HG02763 (cell line): ENCODE results near the gene SUGP1.
"Not testable (repeated sequence)": the region's sequence is repeated elsewhere in the genome, so short reads cannot be mapped to it uniquely, and the experiment has no call there.

Experiments used
- ATAC-seq: cut with Tn5 transposase; IDR thresholded peaks from one replicate; pipeline ENCODE4 v1.9.1; 2021; ENCODE audit warnings: mild to moderate bottlenecking, moderate library complexity; ENCODE audit not compliant: unreplicated experiment

The SUGP1 gene

GRCh38 chr19:19268453-19269385, 51.6 kb downstream of the SUGP1 start:
- no peak for ATAC-seq

- no peak for ATAC-seq
Observed at GRCh38 chr19:19267305-19267704, 53.0 kb downstream of the SUGP1 start.

- ATAC-seq = no peak
Observed at GRCh38 chr19:19263886-19264487, 56.3 kb downstream of the SUGP1 start.

- no peak for ATAC-seq
Observed at GRCh38 chr19:19262190-19263057, 57.9 kb downstream of the SUGP1 start.

- ATAC-seq = no peak
Observed at GRCh38 chr19:19261350-19262189, 58.7 kb downstream of the SUGP1 start.

GRCh38 chr19:19260417-19261214, 59.7 kb downstream of the SUGP1 start:
- no peak for ATAC-seq

- ATAC-seq = no peak
Observed at GRCh38 chr19:19259741-19260140, 60.6 kb downstream of the SUGP1 start.

- ATAC-seq = no peak
Observed at GRCh38 chr19:19258589-19259338, 61.5 kb downstream of the SUGP1 start.

GRCh38 chr19:19257836-19258588, 62.3 kb downstream of the SUGP1 start:
- no peak for ATAC-seq

GRCh38 chr19:19257137-19257536, 63.2 kb downstream of the SUGP1 start:
- no peak for ATAC-seq

- ATAC-seq = no peak
Observed at GRCh38 chr19:19256072-19256969, 64.0 kb downstream of the SUGP1 start.

- not testable (repeated sequence) for ATAC-seq
Observed at GRCh38 chr19:19253409-19253808, 66.9 kb downstream of the SUGP1 start.

GRCh38 chr19:19250196-19250801, 70.0 kb downstream of the SUGP1 start:
- ATAC-seq = no peak

GRCh38 chr19:19240476-19240875, 79.8 kb downstream of the SUGP1 start:
- ATAC-seq = no peak

- no peak for ATAC-seq
Observed at GRCh38 chr19:19239675-19240074, 80.6 kb downstream of the SUGP1 start.

GRCh38 chr19:19238126-19238894, 82.0 kb downstream of the SUGP1 start:
- ATAC-seq = no peak
